Neural crest cell (in vitro differentiated cells): Measurements from ENCODE around the gene DOCK3. TPM values are rescaled to one million over a fixed set of nuclear protein-coding genes. Genes with fewer than 3 reads are reported as not detected.
A peak's percentile ranks its signal among the peaks of the same experiment; 100 is the strongest.

ENCODE experiments used
- DNase-seq: peaks from one replicate; pipeline ENCODE4 v3.0.0; 2021; ENCODE audit warnings: low read depth, mixed read lengths, low spot score
- H3K27ac Mint-ChIP-seq: one replicate; pipeline ENCODE4 v1.8.0; 2021; ENCODE audit warnings: mild to moderate bottlenecking, mixed read lengths; ENCODE audit not compliant: unreplicated experiment
- H3K27me3 Mint-ChIP-seq: 2 replicates; pipeline ENCODE4 v1.8.0; 2021; ENCODE audit warnings: low read depth, mild to moderate bottlenecking, mixed read lengths
- H3K36me3 Mint-ChIP-seq: 2 replicates; pipeline ENCODE4 v1.8.0; 2021; ENCODE audit warnings: low read depth, mild to moderate bottlenecking, mixed read lengths
- H3K4me1 Mint-ChIP-seq: 2 replicates; pipeline ENCODE4 v1.8.0; 2021; ENCODE audit warnings: mixed read lengths
- H3K4me3 Mint-ChIP-seq: one replicate; pipeline ENCODE4 v1.8.0; 2021; ENCODE audit warnings: mild to moderate bottlenecking, mixed read lengths
- H3K9me3 Mint-ChIP-seq: 2 replicates; pipeline ENCODE4 v1.8.0; 2021; ENCODE audit warnings: mixed read lengths
- total RNA-seq: library from RNA; stranded (reverse); gene quantifications from 2 replicates; pipeline ENCODE4 v1.2.1, GENCODE V29; 2021
- TF ChIP-seq, protein P1 (sequence below): fragments of 200-600 bp; sonication (generic); conservative IDR thresholded peaks from 2 replicates; pipeline ENCODE4 v1.5.0; 2021; ENCODE audit warnings: antibody characterized with exemption, mild to moderate bottlenecking

The DOCK3 gene
- total RNA-seq, 1 donor from 2014 or later, result 5.0 TPM

DNA sequence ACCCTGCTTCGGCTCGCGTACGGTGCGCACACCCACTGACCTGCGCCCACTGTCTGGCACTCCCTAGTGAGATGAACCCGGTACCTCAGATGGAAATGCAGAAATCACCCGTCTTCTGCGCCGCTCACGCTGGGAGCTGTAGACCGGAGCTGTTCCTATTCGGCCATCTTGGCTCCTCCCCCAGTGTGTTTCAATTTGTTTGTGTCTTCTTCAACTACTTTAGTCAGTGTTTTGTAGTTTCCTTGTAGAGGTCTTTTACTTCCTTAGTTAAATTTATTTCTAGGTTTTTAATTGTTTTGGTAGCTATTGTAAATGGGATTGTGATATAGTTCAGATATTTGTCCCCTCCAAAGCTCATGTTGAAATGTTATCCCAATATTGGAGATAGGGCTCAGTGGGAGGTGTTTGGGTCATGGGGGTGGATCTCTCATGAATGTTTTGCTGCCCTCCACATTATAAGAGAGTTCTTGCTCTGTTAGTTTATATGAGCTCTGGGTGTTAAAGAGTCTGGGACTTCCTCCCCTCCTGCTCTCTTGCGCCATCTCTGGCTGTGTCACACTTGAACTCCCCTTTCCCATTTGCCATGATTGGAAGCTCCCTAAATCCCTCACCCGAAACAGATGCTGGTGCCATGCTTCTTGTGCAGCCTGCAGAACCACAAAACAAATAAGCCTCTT is 304.4 kb downstream of the DOCK3 start:
- Mint-ChIP-seq H3K9me3 (peaks cover 12% of the 10 kb centered on the region), H3K4me1 (peaks cover 12% of the 10 kb centered on the region), H3K27me3 (no peaks in the 10 kb centered on the region), H3K36me3 (peaks cover 6% of the 10 kb centered on the region), H3K4me3 (peak overlapping the region; percentile 85), H3K27ac (peak overlapping the region; percentile 96)
- no peak for DNase-seq
- TF ChIP-seq, protein P1, sequence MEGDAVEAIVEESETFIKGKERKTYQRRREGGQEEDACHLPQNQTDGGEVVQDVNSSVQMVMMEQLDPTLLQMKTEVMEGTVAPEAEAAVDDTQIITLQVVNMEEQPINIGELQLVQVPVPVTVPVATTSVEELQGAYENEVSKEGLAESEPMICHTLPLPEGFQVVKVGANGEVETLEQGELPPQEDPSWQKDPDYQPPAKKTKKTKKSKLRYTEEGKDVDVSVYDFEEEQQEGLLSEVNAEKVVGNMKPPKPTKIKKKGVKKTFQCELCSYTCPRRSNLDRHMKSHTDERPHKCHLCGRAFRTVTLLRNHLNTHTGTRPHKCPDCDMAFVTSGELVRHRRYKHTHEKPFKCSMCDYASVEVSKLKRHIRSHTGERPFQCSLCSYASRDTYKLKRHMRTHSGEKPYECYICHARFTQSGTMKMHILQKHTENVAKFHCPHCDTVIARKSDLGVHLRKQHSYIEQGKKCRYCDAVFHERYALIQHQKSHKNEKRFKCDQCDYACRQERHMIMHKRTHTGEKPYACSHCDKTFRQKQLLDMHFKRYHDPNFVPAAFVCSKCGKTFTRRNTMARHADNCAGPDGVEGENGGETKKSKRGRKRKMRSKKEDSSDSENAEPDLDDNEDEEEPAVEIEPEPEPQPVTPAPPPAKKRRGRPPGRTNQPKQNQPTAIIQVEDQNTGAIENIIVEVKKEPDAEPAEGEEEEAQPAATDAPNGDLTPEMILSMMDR, result peak; percentile 29

DNA sequence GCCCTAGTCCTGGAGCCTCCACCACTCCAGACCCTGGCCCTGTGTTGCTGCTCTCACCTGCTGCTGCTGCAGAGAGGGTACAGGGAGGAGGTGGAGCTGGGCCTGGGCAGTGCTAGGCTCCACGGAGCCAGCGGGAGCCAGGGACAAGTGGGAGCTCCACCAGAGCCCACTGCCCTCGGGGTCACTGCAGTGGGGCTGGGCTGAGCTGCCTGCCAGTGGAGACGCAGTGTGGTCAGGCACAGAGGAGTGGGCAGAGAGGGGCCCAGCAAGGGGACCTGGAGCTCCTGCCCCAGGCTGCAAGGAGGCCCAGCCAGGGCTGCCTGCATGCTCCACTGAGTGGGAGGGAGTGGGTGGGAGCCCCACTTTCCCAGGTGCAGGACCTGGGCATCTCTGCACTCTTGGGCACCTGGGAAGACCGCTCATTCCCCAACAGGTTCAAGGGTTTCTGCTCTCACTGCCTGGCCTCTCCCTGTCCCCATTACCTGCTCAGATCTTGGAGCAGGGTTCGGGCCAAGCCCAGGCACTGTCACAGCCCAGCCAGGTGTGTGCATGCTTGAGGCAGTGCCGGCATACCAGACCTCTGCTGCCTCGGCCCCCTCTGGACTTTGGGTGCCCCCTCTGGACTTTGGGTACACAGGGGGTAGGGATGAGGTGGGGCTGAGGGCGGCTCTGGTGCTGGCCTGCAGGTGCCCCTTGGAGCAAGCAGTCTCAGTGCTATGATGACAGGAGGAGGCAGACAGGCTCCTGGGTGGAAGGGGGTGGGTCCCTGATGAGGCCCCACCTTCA is 308.0 kb downstream of the DOCK3 start:
- peaks cover 10% of the 10 kb centered on the region for H3K9me3 Mint-ChIP-seq
- H3K27me3 Mint-ChIP-seq, result no peaks in the 10 kb centered on the region
- no peak overlapping the region for H3K27ac Mint-ChIP-seq
- peaks cover 17% of the 10 kb centered on the region for H3K4me1 Mint-ChIP-seq
- H3K36me3 Mint-ChIP-seq, result peaks cover 6% of the 10 kb centered on the region
- H3K4me3 Mint-ChIP-seq, result no peak overlapping the region
- TF ChIP-seq, protein P1, result no peak
- DNase-seq, result no peak

DNA sequence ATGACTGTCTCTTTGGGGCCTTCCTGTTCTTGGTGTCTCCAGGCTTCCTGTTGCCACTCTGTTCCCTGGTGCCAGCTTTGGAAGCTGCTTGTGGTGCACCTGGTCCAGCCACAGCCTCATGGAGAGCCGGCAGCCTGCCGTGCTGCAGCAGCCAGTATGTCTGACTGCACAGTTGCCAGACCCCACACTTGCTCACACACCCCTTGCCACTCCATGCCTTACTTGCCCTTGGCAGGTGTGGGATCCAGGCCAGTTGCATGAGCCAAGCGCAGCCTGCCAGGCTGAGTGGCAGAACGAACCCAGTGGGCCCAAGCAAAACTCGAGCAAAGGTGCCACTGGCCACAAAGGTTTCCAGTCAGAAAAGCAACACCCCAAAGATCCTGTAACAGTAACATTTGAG is 309.2 kb downstream of the DOCK3 start:
- Mint-ChIP-seq H3K27ac (no peak overlapping the region), H3K4me3 (no peak overlapping the region), H3K9me3 (peaks cover 9% of the 10 kb centered on the region), H3K27me3 (no peaks in the 10 kb centered on the region), H3K36me3 (peaks cover 5% of the 10 kb centered on the region), H3K4me1 (peaks cover 14% of the 10 kb centered on the region)
- TF ChIP-seq, protein P1, result no peak
- DNase-seq, result no peak

DNA sequence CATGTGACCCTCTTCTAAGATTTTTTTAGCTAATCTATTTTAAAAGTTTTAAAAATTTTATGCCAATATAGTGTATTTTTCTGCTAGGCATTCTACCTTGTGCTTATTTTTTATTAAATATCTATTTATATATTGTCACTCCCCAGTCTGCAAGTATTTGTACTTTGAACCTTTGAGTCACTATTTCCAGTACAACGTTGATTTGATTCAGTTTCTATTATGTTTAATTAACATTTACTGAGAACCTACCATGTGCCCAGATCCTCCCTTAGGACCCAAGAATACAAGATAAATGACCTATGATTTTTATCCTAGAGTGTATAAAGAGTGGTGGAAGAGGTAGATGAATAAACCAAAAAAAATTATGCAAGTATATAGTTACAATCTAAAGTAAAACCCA is 311.2 kb downstream of the DOCK3 start:
- no peak overlapping the region for H3K27ac Mint-ChIP-seq
- H3K36me3 Mint-ChIP-seq, result peaks cover 9% of the 10 kb centered on the region
- TF ChIP-seq, protein P1, result no peak
- H3K4me1 Mint-ChIP-seq, result peaks cover 5% of the 10 kb centered on the region
- no peaks in the 10 kb centered on the region for H3K27me3 Mint-ChIP-seq
- H3K9me3 Mint-ChIP-seq, result peaks cover 8% of the 10 kb centered on the region
- DNase-seq, result no peak
- no peak overlapping the region for H3K4me3 Mint-ChIP-seq

DNA sequence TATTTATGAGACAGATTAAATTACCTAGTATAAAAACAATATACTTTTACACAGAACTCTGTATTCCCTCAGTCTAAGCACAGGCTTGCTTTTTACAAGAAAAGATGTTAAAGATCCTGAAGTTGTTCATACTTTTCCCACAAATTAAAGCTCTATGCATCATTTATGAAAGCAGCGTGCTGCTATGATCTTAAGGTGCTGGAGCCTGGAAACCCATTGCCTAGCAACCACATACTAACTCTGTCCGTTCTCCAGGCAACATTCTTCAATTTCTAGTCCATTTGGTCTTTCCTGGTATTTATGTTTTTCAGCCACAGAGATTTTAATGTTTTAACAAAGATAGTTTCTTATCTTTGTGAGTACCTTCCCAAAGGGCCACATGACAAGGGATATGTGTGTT is 312.0 kb downstream of the DOCK3 start:
- Mint-ChIP-seq H3K9me3 (peaks cover 16% of the 10 kb centered on the region), H3K27me3 (no peaks in the 10 kb centered on the region), H3K4me1 (peaks cover 5% of the 10 kb centered on the region), H3K4me3 (no peak overlapping the region), H3K27ac (no peak overlapping the region), H3K36me3 (peaks cover 17% of the 10 kb centered on the region)
- TF ChIP-seq, protein P1, result no peak
- DNase-seq, result no peak
